Right lobe of liver (tissue), 4 donors: Measurements from ENCODE around the gene ZBTB47.

ENCODE experiments used
- CTCF ChIP-seq, 4 donors: fragments of 200-600 bp in 3 of 4; fragments of 450-650 bp in 1 of 4; IDR thresholded peaks; one replicate each; pipeline versions ENCODE4 v1.5.1 to v1.8.0; 2016 to 2022; ENCODE audit warnings: antibody characterized with exemption in 4 of 4, mild to moderate bottlenecking in 2 of 4
- POLR2A ChIP-seq: fragments of 450-650 bp; IDR thresholded peaks from one replicate; pipeline ENCODE4 v1.6.1; 2017; ENCODE audit warnings: antibody characterized with exemption, mild to moderate bottlenecking
- donor health status: DM: no; HTN: no; CAD: no.
- donor health status: DM: no; HTN: no; CAD: no.
- donor health status: DM: no; HTN: yes; CAD: no.

GRCh38 chr3:42704136-42704841 lies 50.8 kb downstream of the ZBTB47 start:
- no peak for TF ChIP-seq CTCF (IDR thresholded peaks at IDR 0.05)
- TF ChIP-seq POLR2A = no peak
